ENCODE results near the gene PLP2.
"Not testable (repeated sequence)": the region's sequence is repeated elsewhere in the genome, so short reads cannot be mapped to it uniquely, and the experiment has no call there.

PLP2 gene

DNA sequence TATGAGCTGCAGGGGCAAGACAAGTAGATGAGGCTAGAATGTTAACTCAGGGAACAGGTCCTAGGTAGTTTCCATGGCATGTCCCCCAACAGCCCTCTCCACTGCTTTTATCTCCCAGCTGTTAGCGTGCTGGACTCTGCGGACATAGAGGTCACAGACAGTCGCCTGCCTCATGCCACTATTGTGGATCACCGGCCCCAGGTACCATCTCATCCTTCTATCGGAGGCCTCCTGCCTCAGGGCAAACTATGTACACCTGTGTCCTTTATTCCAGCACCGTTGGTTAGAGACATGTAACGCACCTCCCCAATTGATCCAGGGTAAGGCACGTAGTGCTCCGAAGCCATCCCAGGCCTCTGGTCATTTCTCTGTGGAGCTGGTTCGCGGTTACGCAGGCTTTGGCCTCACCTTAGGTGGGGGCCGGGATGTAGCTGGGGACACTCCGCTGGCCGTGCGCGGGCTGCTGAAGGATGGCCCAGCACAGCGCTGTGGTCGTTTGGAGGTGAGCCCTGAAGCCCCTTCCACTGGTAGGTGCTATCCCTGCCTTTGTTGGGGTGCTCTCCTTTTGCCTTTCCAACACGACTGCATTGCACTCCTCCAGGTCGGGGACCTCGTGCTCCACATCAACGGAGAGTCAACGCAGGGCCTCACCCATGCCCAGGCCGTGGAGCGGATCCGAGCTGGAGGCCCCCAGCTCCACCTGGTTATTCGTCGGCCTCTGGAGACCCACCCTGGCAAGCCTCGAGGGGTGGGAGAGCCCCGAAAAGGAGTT lies 6.9 kb upstream of the PLP2 start:
- TF ChIP-seq, protein P1, sequence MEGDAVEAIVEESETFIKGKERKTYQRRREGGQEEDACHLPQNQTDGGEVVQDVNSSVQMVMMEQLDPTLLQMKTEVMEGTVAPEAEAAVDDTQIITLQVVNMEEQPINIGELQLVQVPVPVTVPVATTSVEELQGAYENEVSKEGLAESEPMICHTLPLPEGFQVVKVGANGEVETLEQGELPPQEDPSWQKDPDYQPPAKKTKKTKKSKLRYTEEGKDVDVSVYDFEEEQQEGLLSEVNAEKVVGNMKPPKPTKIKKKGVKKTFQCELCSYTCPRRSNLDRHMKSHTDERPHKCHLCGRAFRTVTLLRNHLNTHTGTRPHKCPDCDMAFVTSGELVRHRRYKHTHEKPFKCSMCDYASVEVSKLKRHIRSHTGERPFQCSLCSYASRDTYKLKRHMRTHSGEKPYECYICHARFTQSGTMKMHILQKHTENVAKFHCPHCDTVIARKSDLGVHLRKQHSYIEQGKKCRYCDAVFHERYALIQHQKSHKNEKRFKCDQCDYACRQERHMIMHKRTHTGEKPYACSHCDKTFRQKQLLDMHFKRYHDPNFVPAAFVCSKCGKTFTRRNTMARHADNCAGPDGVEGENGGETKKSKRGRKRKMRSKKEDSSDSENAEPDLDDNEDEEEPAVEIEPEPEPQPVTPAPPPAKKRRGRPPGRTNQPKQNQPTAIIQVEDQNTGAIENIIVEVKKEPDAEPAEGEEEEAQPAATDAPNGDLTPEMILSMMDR (IDR thresholded peaks at IDR 0.05; ENCODE audit: insufficient read depth, missing control alignments) = no peak
- FAIRE-seq = no peak
- no peak for DNase-seq (ENCODE audit: insufficient read length, low spot score)

DNA sequence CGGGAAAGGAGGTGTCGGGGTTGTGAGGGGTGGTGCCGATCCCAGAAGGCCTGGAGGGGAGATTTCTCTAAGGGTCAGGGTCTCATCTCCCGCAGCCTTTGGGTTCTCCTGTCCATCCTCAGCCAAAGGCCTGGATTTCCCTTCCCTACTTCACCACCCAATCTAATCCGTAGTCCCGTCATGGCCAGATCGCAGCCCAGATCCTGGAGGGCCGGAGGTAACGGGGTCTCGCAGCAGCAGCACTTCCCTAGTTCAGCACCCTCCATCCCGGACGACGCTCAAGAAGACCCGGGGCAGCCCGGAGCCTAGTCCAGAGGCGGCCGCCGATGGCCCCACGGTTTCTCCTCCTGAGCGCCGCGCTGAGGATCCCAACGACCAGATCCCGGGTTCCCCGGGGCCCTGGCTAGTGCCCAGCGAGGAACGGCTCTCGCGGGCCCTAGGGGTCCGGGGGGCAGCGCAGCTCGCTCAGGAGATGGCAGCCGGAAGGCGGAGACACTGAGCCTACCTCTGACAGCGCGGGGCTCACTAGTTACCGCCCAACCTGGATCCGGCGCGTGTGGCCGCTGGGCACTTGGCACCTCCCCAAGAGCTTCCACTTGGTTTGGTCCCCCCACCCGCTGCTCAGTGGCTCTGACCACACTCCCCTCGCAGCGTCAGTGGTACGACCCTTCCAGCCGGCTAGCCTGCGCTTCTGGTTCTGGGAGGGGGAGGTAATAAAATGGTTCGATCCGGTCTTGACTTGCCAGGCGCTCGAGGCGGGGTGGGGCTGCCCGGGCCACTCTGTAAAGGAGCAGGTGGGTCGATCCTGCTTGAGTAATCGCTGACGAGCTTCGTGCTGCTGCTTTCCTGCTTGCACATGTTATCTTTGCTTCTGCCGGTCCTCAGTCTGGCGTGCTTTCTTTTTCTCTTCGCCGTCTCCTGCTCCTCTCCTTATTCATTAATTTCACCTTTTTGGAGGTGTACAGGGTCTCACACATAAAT lies 5.5 kb upstream of the PLP2 start:
- no peak for DNase-seq (ENCODE audit: insufficient read length, low spot score)
- FAIRE-seq = no peak
- TF ChIP-seq, protein P1 (IDR thresholded peaks at IDR 0.05; ENCODE audit: insufficient read depth, missing control alignments) = no peak

DNA sequence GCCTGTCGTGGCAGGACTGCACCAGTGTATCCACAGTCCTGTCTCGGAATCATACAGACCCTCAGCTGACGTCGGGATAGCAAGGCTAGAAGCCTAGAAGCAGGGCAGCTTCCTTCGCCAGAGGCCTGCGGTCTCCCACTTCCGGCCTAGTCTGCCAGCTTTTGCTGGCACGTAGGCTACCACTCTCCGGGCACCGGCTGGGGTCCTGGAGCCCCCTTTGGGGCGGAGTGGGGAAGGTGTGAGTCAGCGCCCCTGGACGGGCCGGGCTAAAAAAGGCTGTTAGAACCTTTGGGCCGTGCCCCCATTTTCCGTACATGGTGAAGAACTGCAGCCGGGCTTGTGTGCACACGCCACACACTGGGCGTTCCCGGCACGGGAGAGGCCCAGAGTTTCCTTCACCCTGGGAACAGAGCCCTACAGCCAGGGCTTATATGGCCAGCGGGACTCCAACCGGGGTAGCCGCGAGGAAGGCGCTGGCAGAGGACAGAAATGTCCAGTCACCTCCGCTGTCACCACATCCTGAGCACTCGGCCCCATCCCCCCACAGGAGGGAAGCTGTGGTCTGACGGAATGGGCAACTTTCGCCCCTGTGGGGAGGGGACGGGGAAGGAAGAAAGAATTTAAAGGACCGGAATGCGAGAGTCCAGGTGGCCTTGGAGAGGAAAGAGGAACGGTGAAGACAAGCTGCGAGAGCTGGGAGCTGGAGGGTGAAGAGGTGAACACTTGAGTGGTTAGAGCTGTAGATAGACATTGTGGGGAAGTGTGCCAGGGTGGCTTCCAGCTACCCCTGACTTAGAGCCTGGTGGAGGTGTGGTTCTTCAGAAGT lies 4.6 kb upstream of the PLP2 start:
- DNase-seq (ENCODE audit: insufficient read length, low spot score) (no peak), FAIRE-seq (no peak)
- TF ChIP-seq, protein P1 (IDR thresholded peaks at IDR 0.05; ENCODE audit: insufficient read depth, missing control alignments) = no peak

DNA sequence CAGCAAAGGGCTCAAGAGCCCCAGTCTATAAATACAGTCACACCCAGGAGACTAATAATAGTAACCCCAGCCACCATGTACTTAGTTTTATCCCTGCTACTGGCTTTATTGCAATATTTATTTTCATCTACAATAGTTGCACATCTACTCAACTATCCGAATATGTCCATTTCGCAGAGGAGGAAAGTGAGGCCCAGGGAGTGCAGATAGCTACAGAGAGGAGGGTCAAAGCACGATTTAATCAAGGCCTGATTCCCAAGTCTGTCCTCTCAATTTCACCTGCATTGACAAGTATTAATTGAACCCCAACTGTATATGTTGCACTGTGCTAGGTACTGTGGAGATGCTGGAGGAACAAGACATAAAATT lies 4.0 kb upstream of the PLP2 start:
- DNase-seq (ENCODE audit: insufficient read length, low spot score) (no peak), FAIRE-seq (no peak)
- TF ChIP-seq, protein P1 (IDR thresholded peaks at IDR 0.05; ENCODE audit: insufficient read depth, missing control alignments) = no peak

DNA sequence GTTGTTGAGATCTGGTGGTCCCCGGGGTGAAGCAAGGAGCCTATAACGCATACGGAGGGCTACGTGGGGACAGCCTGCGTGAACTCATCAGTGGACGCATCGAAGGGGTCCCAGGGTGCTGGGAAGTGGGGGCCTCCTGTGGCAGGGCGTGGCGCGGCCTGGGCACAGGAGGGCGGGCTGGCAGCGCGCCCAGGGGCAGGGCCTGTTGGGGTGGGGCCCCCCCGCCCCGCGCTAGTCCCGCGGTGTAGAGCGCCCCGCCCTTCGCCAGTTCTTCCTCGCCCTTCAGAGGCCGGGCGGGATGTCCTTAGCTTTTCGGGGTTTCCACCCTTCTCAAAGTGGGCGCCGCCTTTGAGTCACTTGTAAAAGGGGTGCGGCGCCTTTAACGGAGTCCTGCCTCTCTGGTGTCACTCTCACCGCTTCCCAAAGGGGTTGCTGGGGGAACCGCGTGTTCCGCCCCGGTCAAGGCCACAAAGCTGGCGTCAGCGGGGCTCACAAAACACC lies 632 bp downstream of the PLP2 start:
- FAIRE-seq (no peak), DNase-seq (ENCODE audit: insufficient read length, low spot score) (no peak)
- TF ChIP-seq, protein P1 (IDR thresholded peaks at IDR 0.05; ENCODE audit: insufficient read depth, missing control alignments) = no peak

DNA sequence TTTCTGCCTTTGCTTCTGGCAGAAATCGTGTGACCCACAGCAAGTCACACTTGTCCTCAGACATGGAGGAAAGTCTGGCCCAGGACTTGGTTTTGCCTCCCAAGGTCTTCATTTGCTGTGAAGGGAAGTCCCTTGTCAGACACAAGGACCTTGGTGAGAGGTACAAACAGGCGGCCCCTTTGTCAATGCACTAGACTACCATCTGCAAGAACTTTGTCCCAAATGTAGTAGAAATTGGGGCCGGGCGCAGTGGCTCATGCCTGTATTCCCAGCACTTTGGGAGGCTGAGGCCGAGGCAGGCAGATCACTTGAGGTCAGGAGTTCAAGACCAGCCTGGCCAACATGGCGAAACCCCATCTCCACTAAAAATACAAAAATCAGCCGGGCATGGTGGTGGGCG lies 1.8 kb downstream of the PLP2 start:
- DNase-seq (ENCODE audit: insufficient read length, low spot score); FAIRE-seq: not testable (repeated sequence)

DNA sequence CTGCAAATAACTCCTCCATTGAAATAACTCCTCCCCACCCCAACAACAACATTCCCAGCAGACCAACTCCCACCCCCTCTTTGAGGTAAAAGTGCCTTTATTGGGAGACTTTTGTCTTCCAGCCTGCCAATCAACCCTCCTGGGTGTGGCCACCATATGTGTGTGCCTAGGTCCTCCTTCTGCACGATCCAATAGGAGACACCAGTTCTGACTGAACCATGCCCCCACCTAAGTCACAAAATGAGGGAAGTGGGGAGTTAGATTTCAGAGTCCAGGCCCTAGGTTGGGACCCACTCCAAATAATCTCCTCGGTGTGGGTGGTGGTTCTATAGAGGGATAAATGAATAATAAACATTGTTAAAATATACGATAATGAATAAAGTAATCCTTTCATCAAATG lies 3.0 kb downstream of the PLP2 start:
- TF ChIP-seq, protein P1 (IDR thresholded peaks at IDR 0.05; ENCODE audit: insufficient read depth, missing control alignments) = no peak
- FAIRE-seq (no peak), DNase-seq (ENCODE audit: insufficient read length, low spot score) (no peak)
